Measurements from ENCODE around the gene GNA12.

DNA sequence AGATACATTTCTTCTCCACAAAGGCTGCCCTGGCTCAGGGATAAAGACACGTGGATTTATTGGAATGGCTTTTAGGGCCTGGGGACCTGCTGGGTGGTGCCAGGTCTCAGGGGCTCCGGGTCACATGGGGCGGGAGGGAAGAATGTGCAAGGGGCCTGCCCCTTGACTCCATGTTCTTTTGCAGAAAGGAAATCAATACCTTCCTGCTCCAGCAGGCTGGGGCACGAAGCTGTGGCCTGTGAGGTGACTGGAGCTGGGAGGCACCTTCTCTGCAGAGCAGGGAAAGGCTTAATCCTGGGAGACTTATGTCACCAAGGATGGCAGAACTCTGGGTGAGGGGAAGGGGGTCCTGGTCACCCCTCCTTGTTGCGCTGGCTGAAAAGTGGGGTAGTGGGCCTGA lies 42.3 kb upstream of the GNA12 start:
- TF ChIP-seq, protein P1, sequence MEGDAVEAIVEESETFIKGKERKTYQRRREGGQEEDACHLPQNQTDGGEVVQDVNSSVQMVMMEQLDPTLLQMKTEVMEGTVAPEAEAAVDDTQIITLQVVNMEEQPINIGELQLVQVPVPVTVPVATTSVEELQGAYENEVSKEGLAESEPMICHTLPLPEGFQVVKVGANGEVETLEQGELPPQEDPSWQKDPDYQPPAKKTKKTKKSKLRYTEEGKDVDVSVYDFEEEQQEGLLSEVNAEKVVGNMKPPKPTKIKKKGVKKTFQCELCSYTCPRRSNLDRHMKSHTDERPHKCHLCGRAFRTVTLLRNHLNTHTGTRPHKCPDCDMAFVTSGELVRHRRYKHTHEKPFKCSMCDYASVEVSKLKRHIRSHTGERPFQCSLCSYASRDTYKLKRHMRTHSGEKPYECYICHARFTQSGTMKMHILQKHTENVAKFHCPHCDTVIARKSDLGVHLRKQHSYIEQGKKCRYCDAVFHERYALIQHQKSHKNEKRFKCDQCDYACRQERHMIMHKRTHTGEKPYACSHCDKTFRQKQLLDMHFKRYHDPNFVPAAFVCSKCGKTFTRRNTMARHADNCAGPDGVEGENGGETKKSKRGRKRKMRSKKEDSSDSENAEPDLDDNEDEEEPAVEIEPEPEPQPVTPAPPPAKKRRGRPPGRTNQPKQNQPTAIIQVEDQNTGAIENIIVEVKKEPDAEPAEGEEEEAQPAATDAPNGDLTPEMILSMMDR (IDR thresholded peaks at IDR 0.05; ENCODE audit: low read depth, low read length, poor library complexity, severe bottlenecking), result no peak
- no peak for TF ChIP-seq EZH2phosphoT487 (IDR thresholded peaks at IDR 0.05; ENCODE audit: borderline replicate concordance, low read length)
